Chondrocyte (in vitro differentiated cells): ENCODE data around the gene GLOD5. TPM values are rescaled to one million over a fixed set of nuclear protein-coding genes. Genes with fewer than 3 reads are reported as not detected.

Experiments
- DNase-seq: peaks from one replicate; pipeline ENCODE4 v3.0.0; 2021; ENCODE audit warnings: mixed read lengths, low spot score
- H3K27ac Mint-ChIP-seq: one replicate; pipeline ENCODE4 v1.8.0; 2021; ENCODE audit warnings: mild to moderate bottlenecking, moderate library complexity, mixed read lengths; ENCODE audit not compliant: unreplicated experiment
- H3K27me3 Mint-ChIP-seq: 2 replicates; pipeline ENCODE4 v1.8.0; 2021; ENCODE audit warnings: low read depth, mixed read lengths
- H3K36me3 Mint-ChIP-seq: 2 replicates; pipeline ENCODE4 v1.8.0; 2021; ENCODE audit warnings: low read depth, mixed read lengths
- H3K4me1 Mint-ChIP-seq: 2 replicates; pipeline ENCODE4 v1.8.0; 2021; ENCODE audit warnings: low read depth, mild to moderate bottlenecking, mixed read lengths
- H3K4me3 Mint-ChIP-seq: one replicate; pipeline ENCODE4 v1.8.0; 2021; ENCODE audit warnings: mild to moderate bottlenecking, moderate library complexity, mixed read lengths; ENCODE audit not compliant: unreplicated experiment
- H3K9me3 Mint-ChIP-seq: 2 replicates; pipeline ENCODE4 v1.8.0; 2021; ENCODE audit warnings: low read depth, mixed read lengths
- CTCF ChIP-seq: fragments of 200-600 bp; sonication (generic); IDR thresholded peaks from 2 replicates; pipeline ENCODE4 v1.5.0; 2021; ENCODE audit warnings: antibody characterized with exemption, mild to moderate bottlenecking, moderate library complexity
- total RNA-seq: library from RNA; stranded (reverse); gene quantifications from 3 replicates; pipeline ENCODE4 v1.2.1, GENCODE V29; 2021

The GLOD5 gene
- total RNA-seq, 1 donor from 2014 or later = not detected

DNA sequence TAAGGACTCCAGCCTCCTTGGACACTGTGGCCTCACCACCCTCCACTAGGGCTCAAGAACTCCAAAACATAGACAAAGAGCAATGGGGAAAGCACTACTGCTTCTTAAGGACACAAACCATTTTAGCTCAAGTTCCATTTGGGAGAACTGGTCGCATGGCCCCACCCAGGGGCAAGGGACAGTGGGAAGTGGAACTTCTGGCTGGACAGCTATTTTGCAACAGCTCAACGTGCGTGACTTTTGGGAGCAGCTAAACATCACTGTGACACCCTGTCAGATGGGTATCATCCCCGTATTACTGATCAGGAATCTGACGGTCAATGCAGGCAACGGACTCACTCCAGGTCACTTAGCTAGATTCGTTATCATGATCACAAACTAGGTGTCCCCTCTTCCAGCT lies 9.0 kb upstream of the GLOD5 start:
- DNase-seq = no peak
- Mint-ChIP-seq H3K9me3 (peaks cover 4% of the 10 kb centered on the region), H3K4me1 (no peaks in the 10 kb centered on the region), H3K27me3 (no peaks in the 10 kb centered on the region), H3K27ac (no peak overlapping the region), H3K4me3 (no peak overlapping the region), H3K36me3 (no peaks in the 10 kb centered on the region)
- TF ChIP-seq CTCF = no peak

DNA sequence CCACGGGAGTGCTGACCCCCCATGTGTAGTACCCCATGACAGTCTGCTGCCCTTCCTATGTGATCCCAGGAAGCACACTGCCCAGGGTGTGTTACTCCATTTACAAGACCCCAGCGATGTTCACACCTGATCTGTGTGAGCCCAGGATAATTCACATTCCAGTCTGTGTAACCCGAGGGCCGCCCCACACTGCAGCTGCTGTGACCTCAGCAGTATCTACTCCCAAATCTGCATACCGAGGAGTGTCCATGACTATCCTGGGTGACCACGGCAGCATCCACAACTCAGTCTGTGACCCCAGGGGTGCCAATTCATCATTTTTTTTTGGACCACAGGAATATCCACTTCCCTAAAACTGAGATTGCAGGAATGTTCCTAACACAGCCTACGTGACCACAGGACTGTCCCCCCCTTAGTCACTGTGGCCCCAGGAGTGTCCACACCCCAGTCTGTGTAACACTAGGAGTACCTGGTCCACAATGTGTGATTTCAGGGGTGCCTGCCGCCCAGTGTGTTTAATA lies 7.8 kb upstream of the GLOD5 start:
- Mint-ChIP-seq H3K4me1 (no peaks in the 10 kb centered on the region), H3K4me3 (no peak overlapping the region), H3K27me3 (no peaks in the 10 kb centered on the region), H3K9me3 (peaks cover 4% of the 10 kb centered on the region), H3K36me3 (no peaks in the 10 kb centered on the region), H3K27ac (no peak overlapping the region)
- no peak for DNase-seq
- no peak for TF ChIP-seq CTCF

DNA sequence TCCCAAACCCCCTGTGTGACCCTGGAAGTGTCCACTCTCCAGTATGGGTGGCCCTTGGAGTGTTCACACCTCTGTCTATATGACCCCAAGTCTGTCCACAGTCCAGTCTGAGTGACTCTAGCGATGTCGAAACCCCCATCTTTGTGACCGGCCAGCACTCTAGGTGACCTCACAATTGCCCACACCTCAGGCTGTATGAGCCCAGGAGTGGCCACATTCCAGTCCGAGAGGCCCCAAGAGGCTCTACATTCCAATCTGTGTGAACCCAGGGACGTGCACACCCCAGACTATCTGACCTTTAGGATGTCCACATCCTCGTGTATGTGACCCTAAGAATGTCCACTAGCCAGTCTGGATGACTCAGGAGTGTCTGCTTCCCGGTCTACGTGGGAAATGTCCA lies 7.3 kb upstream of the GLOD5 start:
- H3K27ac Mint-ChIP-seq = no peak overlapping the region
- no peaks in the 10 kb centered on the region for H3K4me1 Mint-ChIP-seq
- DNase-seq = no peak
- H3K4me3 Mint-ChIP-seq = no peak overlapping the region
- no peaks in the 10 kb centered on the region for H3K36me3 Mint-ChIP-seq
- no peaks in the 10 kb centered on the region for H3K27me3 Mint-ChIP-seq
- TF ChIP-seq CTCF = no peak
- peaks cover 4% of the 10 kb centered on the region for H3K9me3 Mint-ChIP-seq

- Mint-ChIP-seq H3K9me3 (peaks cover 7% of the 10 kb centered on the region), H3K27ac (no peak overlapping the region), H3K36me3 (no peaks in the 10 kb centered on the region), H3K27me3 (peaks cover 4% of the 10 kb centered on the region), H3K4me3 (no peak overlapping the region), H3K4me1 (no peaks in the 10 kb centered on the region)
- DNase-seq = no peak
- TF ChIP-seq CTCF = no peak
Observed at GRCh38 chrX:48769230-48769629, 7.7 kb downstream of the GLOD5 start.

DNA sequence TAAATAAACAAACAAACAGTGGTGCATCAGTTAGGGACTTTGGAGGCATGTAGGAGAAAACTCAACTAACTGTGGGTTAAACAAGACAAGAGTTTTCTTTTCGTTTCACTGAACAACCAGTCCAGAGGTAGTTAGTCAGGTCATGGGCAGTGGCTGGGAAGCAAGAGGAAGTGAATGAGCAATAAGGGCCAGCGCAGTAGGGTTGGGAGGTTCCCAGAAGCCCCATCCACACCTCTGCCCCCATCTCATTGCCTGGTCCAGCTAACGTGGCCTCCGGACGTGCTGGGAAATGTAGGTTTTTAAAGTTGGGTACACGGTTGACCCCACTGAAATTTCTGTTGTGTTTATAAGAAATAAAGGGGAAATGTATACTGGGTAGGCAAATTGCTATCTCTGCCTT lies 8.7 kb downstream of the GLOD5 start:
- no peak overlapping the region for H3K27ac Mint-ChIP-seq
- peaks cover 7% of the 10 kb centered on the region for H3K9me3 Mint-ChIP-seq
- peaks cover 7% of the 10 kb centered on the region for H3K27me3 Mint-ChIP-seq
- TF ChIP-seq CTCF = no peak
- no peak for DNase-seq
- no peaks in the 10 kb centered on the region for H3K4me1 Mint-ChIP-seq
- no peaks in the 10 kb centered on the region for H3K36me3 Mint-ChIP-seq
- H3K4me3 Mint-ChIP-seq = no peak overlapping the region
